Right renal pelvis (tissue), 4 donors: ENCODE measurements around the gene ZNF763. TPM values are rescaled to one million over a fixed set of nuclear protein-coding genes. Genes with fewer than 3 reads are reported as not detected.
"Not testable (repeated sequence)": the region's sequence is repeated elsewhere in the genome, so short reads cannot be mapped to it uniquely, and the experiment has no call there.

Experiments used
- DNase-seq, 4 donors: peaks; one replicate each; pipeline ENCODE4 v3.0.0-alpha.2; 2013; ENCODE audit warnings: low read depth in 4 of 4, low spot score in 3 of 4, missing footprints in 1 of 4
- polyA plus RNA-seq, 4 donors: library from polyadenylated mRNA; unstranded; fragments of 120-200 nt; gene quantifications; one replicate each; pipeline ENCODE4 v1.2.1, GENCODE V29; 2013; ENCODE audit not compliant: insufficient read length in 4 of 4

The ZNF763 gene
- polyA plus RNA-seq, result 10 to 100 TPM in 1 of 4 donors, 1 to 10 TPM in 3; 8.0 to 10.7 (median 8.3) TPM

DNA sequence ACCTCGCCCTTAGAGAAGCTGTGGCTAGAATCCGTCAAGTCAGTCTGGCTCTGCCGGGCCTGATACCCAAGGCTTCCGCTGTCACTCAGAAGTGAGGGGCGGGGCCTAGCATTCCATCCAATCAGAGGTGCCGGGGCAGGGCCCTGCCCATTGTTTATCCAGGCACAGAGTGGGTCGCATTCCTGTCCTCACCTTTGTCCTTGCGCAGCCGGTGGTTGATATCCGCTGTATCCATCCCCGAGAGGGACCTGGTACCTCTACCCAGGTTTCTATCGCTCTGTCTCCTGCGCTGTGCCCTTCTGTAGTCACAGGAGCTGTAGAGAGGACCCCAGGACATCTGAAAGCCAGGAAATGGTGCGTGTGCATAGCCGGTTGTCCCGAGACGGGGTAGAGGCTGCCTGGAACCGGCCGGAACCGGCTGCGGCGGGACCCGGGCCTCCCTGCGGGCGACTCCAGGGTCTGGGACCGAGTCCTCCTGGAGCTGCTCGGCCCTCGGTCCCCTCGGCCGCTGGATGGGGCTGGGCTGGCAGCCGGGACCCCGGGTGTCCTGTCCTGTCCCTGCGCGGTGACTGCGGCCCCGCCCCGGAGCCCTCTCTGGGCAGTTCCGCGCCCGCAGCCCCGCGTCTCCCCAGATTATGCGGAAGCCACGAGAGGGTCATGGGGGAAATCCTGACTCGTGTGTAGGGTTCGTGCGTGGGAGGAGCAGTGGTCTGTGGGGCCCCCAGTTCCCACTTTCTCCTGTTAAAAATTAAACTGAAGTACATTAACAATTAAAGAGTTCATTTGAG is at the start of gene ZNF763:
TSS of gene ZNF763 (plus strand) at position 183 of the 788 bp plus-strand sequence. CDS start at position 352, 169 bp downstream.
- peak; percentile 81 to 89 (median 88) for DNase-seq

DNA sequence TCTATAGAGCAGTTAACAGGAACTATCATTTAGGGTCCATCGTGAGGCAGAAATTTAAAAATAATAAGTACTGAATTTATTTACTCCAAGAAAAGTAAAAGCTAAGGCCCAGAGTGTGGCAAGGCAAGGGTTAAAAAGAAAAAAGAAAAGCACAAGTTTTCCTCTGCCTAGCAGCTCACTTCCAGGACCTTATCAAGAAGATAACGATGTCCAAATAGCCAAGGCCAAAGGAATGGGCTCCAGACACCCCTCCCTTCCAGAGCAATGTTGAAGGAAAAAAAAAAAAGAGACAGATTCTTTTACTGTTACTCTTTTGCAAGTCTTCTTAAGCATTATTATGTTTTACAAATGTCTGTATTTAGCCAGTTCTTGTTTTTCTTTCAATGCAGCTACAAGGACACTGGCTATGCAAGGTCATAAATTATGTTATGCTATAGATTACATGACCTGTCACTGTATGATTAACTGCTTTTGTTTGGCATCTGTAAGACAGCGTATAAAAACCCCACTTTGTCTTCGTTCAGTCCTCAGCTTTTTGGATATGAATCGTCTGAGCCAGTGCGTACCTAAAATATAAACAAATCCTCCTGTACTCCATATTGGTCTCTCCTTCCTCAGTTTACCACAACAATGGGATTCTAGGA is 42.9 kb upstream of the ZNF763 start:
- no peak for DNase-seq

DNA sequence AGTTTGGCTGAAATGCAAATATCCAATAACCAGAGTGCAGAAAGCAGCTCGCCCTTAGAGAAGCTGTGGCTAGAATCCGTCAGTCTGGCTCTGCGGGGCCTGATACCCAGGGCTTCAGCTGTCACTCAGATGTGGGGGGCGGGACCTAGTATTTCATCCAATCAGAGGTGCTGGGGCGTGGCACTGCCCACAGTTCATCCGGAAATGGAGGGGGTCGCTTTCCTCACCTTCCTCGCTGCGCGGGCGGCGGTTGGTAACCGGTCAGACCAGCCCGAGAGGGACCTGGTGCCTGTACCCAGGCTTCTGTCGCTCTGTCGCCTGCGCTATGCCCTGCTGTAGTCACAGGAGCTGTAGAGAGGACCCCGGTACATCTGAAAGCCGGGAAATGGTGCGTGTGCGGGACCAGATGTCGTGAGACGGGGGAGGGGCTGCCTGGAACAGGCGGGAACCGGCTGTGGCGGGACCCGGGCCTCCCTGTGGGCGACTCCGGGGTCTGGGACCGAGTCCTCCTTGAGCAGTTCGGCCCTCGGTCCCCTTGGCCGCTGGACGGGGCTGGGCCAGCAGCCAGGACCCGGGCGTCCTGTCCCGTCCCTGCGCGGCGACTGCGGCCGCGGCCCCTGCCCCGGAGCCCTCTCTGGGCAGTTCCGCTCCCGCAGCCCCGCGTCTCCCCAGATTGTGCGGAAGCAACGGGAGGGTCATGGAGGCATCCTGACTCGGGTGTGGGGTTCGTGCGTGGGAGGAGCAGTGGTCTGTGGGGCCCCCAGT is 39.8 kb upstream of the ZNF763 start, which contains the start of gene ZNF700:
TSS of gene ZNF700 (plus strand) at position 222 of the 765 bp plus-strand sequence. CDS start at position 326, 104 bp downstream.
- DNase-seq, result peak; percentile 87 to 93 (median 90)

DNA sequence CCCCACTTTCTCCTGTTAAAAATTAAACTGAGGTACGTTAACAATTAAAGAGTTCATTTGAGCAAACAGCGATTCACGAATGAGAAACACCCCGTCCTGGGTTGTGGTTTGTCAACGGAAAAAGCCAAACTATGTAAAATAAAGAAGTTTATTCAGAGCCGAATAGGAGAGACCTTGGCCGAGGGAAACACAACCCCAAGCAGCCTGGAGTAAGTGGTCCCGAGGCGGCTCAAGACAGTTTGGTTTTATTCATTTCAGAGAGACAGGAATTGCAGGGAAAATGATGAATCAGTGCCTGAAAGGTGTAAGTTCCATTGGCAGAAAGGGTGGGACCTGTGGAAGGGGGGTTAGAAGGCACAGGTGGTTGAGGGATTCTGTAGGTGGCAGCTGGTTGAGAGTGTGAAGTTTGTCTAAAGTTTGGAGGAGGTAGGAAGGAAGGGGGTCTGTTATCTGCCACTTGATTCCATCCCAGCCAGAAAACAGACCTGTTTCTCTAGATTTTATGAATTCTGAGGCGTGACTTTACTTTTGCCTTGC is 39.1 kb upstream of the ZNF763 start:
- not testable (repeated sequence) for DNase-seq

DNA sequence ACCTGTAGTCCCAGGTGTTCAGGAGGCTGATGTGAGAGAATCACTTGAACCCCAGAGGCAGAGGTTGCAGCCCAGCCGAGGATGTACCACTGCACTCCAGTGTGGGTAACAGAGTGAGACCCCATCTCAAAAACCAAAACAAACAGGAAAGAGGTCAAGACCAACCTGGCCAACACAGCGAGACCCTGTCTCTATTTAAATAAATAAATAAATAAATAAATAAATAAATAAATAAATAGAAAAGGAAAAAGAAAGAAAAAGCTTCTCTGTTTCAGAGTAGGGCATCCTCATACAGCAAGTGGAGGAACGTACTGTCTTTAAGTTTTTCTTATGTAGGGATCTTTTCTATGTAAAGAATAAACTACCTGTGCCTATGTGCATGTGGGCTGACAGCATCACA is 37.6 kb upstream of the ZNF763 start:
- DNase-seq, result no peak

DNA sequence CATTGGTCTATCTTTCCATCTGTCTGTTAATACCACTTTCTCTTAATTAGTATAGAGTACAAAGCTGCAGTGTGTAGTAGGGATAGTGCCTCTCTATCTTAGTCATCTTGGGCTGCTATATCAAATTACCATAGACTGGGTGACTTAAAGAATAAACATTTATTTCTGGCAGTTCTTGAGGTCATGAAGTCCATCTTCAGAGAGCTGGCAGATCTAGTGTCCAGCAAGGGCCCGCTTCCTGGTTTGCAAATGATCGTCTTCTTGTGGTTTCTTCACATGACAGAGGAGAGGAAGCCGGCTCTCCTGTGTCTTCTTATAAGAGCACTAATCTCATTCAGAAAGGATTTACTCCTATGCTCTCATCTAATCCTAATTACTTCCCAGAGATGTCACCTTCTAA is 33.8 kb upstream of the ZNF763 start:
- DNase-seq, result no peak

DNA sequence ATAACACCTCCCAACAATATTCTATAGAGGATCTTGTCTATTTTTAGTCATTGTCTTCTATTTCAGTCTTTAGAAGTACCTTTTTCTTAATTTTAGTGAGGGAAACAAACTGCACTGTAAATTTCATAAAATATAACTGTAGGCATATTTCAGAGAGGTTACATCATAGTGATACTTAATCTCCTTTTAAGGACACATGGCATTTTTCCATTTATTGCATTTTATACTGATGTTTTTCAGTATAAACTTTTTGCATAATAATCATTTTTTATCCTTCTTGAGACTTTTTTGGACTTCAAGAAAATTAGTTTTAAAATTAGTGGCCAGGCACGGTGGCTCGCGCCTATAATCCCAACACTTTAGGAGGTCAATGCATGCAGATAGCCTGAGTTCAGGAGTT is 33.3 kb upstream of the ZNF763 start:
- no peak for DNase-seq

DNA sequence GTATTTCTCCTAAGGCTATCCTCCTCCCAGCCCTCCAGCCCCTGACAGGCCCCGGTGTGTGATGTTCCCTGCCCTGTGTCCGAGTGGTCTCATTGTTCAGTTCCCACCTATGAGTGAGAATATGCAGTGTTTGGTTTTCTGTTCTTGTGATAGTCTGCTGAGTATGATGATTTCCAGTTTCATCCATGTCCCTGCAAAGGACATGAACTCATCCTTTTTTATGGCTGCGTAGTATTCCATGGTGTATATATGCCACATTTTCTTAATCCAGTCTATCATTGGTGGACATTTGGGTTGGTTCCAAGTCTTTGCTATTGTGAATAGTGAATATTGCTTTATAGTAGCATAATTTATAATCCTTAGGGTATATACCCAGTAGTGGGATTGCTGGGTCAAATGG is 29.0 kb upstream of the ZNF763 start:
- not testable (repeated sequence) for DNase-seq

DNA sequence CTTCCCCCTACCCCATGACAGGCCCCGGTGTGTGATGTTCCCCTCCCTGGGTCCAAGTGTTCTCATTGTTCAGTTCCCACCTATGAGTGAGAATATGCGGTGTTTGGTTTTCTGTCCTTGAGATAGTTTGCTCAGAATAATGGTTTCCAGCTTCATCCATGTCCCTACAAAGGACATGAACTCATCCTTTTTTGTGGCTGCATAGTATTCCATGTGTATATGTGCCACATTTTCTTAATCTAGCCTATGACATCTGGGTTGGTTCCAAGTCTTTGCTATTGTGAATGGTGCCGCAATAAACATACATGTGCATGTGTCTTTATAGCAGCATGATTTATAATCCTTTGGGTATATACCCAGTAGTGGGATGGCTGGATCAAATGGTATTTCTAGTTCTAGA is 26.5 kb upstream of the ZNF763 start:
- not testable (repeated sequence) for DNase-seq

DNA sequence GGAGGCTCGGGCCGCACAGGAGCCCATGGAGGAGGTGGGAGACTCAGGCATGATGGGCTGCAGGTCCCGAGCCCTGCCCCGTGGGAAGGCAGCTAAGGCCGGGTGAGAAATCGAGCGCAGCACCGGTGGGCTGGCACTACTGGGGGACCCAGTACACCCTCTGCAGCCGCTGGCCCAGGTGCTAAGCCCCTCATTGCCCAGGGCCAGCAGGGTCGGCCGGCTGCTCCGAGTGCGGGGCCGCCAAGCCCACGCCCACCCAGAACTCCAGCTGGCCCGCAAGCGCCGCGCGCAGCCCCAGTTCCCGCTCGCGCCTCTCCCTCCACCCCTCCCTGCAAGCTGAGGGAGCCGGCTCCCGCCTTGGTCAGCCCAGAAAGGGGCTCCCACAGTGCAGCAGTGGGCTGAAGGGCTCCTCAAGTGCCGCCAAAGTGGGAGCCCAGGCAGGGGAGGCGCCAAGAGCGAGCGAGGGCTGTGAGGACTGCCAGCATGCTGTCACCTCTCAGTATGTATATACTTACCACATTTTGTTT is 23.4 kb upstream of the ZNF763 start:
- DNase-seq, result not testable (repeated sequence)

DNA sequence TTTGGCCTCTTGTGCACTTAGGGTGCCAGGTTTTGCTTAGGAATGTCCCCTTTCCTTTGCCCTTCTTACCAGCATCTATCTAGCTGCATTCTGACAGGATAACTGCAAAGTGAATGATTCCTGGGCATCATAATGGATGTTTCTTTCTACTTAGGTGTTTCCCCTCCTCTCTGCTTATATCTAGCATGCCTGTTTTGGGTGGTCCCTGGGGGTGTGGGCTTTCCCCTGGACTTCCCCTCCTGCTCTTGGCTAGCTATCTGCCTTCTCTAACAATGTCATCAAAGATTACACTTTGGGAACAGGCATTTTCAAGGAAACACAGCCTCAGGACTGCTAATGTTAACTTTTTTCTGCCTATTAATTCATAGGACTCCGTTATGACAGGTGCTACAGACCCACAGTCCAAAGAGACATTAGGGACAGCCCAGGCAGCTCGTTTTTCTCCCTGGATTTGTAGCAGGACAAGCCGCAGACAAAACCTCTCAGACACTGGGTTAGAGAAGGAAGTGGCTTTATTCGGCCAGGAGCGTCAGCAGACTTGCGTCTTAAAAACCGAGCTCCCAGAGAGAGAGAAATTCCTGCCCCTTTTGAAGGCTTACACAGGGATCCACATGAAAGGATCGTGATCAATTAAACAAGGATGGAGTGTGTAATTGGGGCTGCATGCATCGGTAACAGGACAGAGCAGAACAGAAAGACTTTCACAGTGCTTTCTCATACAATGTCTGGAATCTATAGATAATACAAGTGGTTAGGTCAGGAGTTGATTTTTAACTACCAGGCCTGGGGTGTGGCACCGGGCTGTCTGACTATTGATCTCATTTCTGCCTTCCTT is 22.6 kb upstream of the ZNF763 start:
- no peak for DNase-seq

DNA sequence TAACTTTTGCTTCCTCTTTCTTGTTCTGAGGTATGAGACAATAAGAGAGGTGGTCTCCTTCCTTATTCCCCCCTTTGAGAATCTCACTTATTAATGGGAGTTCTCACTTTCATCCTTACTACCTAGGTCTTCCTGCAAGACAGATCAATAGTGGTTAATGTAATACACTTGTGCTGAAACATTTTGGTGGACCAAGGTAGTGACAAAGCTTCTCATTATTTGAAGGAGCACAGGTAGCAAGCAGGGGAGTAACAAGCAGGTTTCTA is 22.1 kb upstream of the ZNF763 start:
- DNase-seq, result no peak

DNA sequence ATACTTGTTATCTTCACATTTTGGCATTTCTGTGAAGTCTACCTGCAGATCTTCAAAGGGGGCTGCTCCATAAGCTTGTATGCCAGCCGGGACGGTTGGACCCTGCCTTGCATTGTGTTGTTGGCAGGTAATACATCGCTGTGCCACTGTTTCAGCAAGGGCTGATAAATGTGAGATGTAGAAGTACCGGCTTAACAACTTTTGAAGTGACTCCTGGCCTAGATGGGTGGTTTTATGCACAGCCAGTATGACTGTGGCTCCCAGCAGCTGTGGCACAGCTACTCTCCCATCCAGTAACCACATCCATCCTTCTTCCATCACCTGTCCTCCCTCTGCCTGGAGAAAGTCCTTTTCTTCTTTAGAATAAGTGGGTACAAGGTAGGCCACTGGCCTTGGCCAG is 20.2 kb upstream of the ZNF763 start:
- no peak for DNase-seq

DNA sequence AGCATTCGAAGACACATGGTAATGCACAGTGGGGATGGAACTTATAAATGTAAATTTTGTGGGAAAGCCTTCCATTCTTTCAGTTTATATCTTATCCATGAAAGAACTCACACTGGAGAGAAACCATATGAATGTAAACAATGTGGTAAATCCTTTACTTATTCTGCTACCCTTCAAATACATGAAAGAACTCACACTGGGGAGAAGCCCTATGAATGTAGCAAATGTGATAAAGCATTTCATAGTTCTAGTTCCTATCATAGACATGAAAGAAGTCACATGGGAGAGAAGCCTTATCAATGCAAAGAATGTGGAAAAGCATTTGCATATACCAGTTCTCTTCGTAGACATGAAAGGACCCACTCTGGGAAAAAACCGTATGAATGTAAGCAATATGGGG is 16.2 kb upstream of the ZNF763 start:
- no peak for DNase-seq

DNA sequence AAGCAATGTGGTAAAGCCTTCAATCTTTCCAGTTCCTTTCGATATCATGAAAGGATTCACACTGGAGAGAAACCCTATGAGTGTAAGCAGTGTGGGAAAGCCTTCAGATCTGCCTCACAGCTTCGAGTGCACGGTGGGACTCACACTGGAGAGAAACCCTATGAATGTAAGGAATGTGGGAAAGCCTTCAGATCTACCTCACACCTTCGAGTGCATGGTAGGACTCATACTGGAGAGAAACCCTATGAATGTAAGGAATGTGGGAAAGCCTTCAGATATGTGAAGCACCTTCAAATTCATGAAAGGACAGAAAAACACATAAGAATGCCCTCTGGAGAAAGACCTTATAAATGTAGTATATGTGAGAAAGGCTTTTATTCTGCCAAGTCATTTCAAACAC is 15.6 kb upstream of the ZNF763 start:
- no peak for DNase-seq

DNA sequence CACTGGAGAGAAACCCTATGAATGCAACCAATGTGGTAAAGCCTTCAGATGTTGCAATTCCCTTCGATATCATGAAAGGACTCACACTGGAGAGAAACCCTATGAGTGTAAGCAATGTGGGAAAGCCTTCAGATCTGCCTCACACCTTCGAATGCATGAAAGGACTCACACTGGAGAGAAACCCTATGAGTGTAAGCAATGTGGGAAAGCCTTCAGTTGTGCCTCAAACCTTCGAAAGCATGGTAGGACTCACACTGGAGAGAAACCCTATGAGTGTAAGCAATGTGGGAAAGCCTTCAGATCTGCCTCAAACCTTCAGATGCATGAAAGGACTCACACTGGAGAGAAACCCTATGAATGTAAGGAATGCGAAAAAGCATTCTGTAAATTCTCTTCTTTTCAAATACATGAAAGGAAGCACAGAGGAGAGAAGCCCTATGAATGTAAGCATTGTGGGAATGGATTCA is 15.2 kb upstream of the ZNF763 start:
- DNase-seq, result not testable (repeated sequence)

DNA sequence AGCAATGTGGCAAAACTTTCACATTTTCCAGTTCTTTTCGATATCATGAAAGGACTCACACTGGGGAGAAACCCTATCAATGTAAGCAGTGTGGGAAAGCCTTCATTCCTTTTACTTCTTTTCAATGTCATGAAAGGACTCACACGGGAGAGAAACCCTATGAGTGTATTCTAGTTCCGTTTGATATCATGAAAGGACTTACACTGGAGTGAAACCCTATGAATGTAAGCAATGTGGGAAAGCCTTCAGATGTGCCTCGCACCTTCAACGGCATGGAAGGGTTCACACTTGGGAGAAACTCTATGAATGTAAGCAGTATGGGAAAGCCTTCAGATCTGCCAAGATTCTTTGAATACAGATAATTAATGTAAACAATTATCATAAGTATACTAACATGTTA is 14.5 kb upstream of the ZNF763 start:
- DNase-seq, result no peak

DNA sequence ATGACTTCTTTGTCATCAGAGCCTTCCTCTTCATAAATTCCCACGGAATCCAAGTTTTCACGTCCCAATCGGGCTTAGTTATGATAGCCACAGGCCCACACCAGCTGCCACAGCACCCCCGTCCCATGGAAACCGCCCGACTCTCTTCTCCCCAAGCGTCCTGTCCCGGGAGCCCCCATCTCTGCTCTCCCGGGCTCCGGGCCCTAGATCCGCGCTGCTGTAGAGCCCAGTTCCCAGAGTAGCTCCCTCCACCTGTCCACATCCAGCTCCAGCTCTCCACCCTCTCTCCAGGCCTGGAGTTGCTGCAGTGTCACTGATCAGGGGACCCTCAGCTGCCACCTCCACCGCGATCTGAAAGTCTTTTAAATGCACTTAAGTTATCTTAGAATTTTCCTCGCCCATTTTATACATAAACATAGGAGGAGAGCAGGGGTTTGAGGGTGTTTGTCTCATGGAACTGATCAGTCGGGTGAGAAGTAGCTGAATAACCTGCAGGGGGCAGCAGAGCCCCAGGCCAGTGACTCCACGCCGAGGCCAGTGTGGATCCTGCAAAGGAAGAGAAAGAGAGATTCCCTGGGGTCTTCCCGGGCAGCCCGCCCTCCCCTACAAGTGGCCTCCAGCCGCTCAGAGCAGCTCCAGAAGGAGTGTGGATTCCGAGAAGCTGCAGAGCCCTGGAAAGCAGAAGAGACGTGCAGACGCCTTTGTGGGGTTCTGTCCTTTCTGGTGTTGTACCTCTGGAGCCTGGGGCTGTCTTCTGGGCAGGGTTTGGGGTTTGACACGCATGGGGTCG is 1.1 kb upstream of the ZNF763 start:
- peak; percentile 64 to 75 (median 70) for DNase-seq

DNA sequence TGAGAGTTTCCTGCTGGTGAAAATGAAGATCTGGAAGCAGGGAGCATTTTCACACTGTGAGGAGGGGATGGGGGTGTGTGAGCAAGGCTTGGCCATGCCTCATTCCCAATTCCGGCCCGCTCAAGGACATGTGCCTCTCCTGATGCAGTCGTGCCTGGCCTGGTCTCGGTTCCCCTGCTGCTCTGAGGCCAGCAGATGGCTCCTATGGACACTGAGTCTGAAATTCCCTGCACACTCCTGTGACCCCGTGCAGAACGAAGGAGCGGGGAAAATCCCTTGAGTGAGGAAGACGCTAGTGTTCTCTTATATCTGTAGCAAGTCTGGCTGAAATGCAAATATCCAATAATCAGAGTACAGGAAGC is 363 bp upstream of the ZNF763 start:
- DNase-seq, result no peak
